ENCODE measurements around the gene SLC24A4. TPM values are rescaled to one million over a fixed set of nuclear protein-coding genes. Genes with fewer than 3 reads are reported as not detected.

Gene SLC24A4
- total and polyA plus RNA-seq, 2 donors (not counting 3 experiments of a cell fraction or from before 2014, with no cell fraction given) = 0.07 to 0.08 TPM

DNA sequence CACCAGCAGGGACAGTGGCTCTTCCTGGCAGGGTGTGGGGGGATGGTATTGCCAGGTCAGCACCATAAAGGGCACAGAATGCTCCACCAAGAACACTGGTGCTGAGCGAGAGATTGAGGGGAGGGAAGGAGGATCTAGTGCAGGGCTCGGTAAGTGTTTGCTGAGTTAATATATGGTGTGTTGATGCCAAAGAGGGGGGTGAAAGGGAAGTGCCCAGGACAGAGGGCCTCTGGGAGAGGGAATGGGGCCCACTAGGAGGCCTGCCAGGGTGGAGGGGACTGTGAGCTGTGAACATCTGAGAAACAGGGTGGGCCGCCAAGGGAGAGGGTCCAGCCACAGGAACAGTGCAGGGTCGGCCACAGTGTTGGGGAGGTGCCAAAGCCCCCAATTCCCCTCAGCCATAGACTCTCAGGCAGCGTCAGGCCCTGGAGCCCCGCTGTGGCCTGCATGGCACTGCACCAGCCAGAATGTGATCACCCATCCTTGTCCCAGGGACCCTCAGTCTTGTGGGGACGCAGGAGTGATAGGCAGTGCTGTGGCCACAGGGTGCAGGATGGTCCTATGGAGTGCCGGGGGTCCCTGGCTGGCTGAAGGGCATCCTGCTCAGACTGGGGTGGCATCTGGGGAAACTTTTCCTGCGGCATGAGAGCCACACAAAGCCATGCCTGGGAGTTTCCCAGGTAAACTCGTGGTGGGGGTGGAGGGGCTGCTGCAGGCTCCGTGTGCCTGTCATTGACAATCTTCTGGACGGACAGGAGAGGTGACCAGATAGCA lies 202.5 kb downstream of the SLC24A4 start:
- CTCF ChIA-PET = interaction anchor here (1.4 kb wide), 1 partner anchor 10 kb away, joined by 4 read pairs; no protein-coding TSS in a partner anchor

More for the DNA sequence above, 202.5 kb downstream of the SLC24A4 start:
- FAIRE-seq = no peak
- H3K9me1 ChIP-seq (replicated peaks; ENCODE audit: control insufficient read depth, extremely low read depth, insufficient read depth, low read length) = no peaks in the 10 kb centered on the region
- no peak for DNase-seq (ENCODE audit: low read depth, low spot score)
- H3K36me3 ChIP-seq (ENCODE audit: control insufficient read depth in 2 of 2, extremely low read depth in 1 of 2, insufficient read depth in 2 of 2, low read length in 2 of 2) = no peaks in the 10 kb centered on the region
- no peaks in the 10 kb centered on the region for H3K4me1 ChIP-seq (ENCODE audit: control insufficient read depth, extremely low read depth, insufficient read depth, low read length)
- dilution Hi-C loops (cut with MboI; ENCODE audit: extremely low pct_ligation_motif_present, low sequenced_read_pairs) (no loop called here), intact Hi-C loops (cut with micrococcal nuclease) (no loop called here)
- no peaks in the 10 kb centered on the region for H3K27me3 ChIP-seq (ENCODE audit: control insufficient read depth in 2 of 2, insufficient read depth in 2 of 2, low read length in 2 of 2)
- H3K4me2 ChIP-seq (ENCODE audit: insufficient read depth, low read length) = no peak overlapping the region
- H3K27ac ChIP-seq (ENCODE audit: insufficient read depth, low read depth, low read length) = no peak overlapping the region
- no peak overlapping the region for H3K9ac ChIP-seq (replicated peaks; ENCODE audit: extremely low read depth, insufficient read depth, low read length)
- H3K4me3 ChIP-seq (replicated peaks in 1 of 3; ENCODE audit: insufficient read depth in 1 of 3, low read depth in 1 of 3, low read length in 3 of 3) = no peak overlapping the region
- POLR2A ChIA-PET = no interaction called here
- H3K79me2 ChIP-seq (ENCODE audit: control insufficient read depth, insufficient read depth, low read length) = no peaks in the 10 kb centered on the region
- H4K20me1 ChIP-seq (replicated peaks; ENCODE audit: control insufficient read depth, extremely low read depth, insufficient read depth, low read length) = no peaks in the 10 kb centered on the region
- no peak overlapping the region for H2AFZ ChIP-seq (ENCODE audit: low read depth, low read length)
- TF ChIP-seq MYC (IDR thresholded peaks at IDR 0.05; ENCODE audit: low read depth, low read length) = no peak
- no peak for TF ChIP-seq JUN (IDR thresholded peaks at IDR 0.05; ENCODE audit: borderline replicate concordance, insufficient read depth, insufficient read length, low read depth)
- TF ChIP-seq CTCF (IDR thresholded peaks at IDR 0.05; ENCODE audit: extremely low read depth in 1 of 2, insufficient read depth in 1 of 2, low read depth in 1 of 2, low read length in 2 of 2) = no peak
- no peak for TF ChIP-seq GATA2 (IDR thresholded peaks at IDR 0.05; ENCODE audit: insufficient read depth, insufficient read length, low read depth, low read length)
- TF ChIP-seq POLR2AphosphoS5 (IDR thresholded peaks at IDR 0.05; ENCODE audit: insufficient read depth, low read depth, low read length) = no peak
- no peak for TF ChIP-seq FOS (IDR thresholded peaks at IDR 0.05; ENCODE audit: borderline replicate concordance, insufficient read depth, low read length)
- H3K9me3 ChIP-seq (replicated peaks; ENCODE audit: control insufficient read depth, insufficient read depth, low read length) = no peaks in the 10 kb centered on the region
- no TSS peak for BruUV-seq (replicated peaks)

Measured in endothelial cell of umbilical vein (primary cell).